ENCODE measurements around the gene NDUFS8.

The NDUFS8 gene

DNA sequence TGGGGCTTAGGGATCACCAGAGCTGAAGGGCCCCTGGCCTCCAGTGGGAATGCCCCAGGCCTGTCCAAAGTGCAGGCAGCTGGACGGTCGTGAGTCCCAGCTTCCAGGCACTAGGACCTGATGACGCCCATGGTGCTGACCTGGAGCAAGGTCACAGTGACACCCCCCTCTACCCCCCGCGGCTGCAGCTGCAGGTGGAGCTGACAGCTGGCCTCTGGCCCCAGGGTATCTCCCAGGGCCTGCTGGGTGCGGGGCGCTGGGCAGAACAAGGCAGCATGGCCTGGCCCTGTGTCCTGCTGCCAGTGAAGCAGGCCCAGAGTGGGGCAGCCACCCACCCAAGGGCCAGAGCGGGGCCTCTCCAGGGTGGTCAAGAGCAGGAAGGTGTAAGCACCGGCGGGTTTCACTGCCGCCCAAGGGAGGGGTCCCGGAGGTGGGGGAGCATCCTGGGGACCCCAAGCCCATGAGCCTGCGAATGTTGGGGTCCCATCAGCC is 7.8 kb downstream of the NDUFS8 start:
- no peak for DNase-seq

DNA sequence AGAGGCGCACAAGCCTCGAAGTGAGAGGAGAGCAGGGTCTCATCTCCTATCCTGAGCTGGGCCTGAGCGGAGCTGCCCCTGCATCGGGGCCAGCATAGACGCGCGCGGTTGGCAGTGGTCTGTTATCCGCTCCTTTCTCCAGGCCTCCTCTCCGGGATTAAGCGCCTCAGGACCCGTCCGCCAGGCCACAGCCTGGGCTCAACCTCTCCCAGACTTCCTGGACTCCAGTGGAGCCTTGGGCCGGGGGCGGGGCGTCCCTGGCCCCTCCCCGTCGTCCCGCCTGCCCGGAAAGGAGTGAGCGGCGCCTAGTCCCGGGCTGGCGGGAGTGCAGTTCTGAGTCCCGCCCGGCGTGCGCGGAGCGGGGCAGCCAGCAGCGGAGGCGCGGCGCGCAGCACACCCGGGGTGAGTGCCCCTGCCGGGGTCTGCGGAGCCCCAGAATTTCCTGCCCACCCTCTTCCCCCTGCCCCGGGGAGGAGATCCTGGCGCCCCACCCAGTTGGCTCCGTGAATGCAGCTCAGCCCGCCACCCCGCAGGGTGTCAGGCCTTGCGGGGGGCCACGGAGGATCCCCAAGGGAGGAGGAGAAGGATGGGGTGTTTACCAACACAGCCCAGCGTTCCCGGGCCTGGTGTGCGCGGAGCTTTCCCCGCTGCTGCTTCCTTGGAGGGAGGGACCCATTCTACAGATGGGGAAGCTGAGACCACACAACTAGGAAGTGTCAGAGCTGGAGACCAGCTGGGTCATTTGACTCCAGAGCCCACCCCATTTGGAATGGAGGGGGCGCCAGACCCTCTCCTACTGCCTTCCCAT is 8.4 kb downstream of the NDUFS8 start, which contains the start of gene TCIRG1:
Gene TCIRG1 (plus strand): TSS at position 308 of the 808 bp plus-strand sequence. CDS start 2,247 bp downstream, outside the sequence.
- DNase-seq, result no peak

DNA sequence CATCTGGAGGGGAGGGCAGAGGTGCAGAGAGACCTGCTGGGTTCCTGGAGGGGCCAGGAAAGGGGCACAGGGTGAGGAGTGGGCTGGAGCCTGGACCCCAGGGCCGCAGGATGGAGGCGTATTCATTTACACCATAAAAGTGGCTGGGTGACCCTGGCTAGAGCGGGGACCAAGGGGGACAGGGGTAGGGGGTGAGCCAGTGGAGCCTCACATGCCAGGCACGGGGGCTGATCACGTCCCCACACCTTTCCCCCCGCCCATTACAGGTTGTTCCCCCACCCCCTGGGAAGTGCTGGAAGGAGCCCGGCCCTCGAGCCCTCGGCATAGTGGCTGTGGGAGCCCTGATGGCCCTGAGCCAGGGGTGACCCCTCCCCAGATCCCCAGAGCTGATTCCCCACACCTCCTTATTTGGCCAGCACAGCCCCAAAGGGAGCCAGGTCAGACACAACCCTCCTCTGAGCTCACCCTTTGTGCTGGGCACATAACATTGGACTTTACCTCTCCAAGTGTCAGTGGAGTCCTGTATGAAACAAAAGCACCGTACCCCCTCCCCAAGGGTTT is 9.1 kb downstream of the NDUFS8 start:
- DNase-seq, result no peak

DNA sequence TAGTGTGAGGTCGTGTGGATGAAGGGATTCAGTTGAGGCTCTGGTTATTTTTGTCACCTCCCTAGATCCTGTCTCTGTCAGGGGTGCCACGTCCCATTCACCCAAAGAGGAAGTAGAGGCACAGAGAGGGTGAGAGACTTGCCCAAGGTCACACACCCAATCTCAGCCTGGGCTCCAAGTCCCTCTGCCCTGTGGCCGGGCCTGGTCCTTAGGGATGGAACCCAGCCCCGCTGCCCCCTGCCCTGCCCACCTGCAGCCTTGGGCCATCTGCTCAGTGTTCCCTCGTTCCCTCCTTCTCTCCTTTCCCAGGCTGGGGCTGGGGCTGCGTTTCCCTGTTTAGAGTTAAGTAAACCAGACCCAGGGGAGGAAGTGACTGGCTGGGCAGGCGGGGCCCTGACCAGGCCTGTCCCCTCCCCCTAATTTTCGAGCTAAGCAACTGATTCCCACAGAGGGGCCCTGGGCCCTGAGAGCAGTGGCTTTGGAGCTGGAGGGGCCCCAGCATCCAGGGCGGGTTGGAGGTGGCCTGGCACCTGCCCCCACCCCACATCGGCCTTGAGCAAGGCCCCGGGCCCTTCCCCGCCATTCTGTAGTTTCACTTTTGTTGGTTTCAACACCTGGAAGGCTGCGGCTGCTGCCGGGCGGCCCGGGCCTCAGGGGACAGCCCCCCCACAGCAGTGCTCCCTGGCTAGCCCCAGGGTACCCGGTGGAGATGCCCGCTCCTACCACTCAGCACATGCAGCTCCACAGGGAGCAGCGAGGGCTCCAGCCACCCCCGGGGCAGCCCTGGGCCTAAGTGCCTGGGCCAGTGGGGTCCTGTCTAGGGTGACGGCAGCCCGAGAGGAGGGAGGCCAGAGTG is 9.8 kb downstream of the NDUFS8 start:
- no peak for DNase-seq

DNA sequence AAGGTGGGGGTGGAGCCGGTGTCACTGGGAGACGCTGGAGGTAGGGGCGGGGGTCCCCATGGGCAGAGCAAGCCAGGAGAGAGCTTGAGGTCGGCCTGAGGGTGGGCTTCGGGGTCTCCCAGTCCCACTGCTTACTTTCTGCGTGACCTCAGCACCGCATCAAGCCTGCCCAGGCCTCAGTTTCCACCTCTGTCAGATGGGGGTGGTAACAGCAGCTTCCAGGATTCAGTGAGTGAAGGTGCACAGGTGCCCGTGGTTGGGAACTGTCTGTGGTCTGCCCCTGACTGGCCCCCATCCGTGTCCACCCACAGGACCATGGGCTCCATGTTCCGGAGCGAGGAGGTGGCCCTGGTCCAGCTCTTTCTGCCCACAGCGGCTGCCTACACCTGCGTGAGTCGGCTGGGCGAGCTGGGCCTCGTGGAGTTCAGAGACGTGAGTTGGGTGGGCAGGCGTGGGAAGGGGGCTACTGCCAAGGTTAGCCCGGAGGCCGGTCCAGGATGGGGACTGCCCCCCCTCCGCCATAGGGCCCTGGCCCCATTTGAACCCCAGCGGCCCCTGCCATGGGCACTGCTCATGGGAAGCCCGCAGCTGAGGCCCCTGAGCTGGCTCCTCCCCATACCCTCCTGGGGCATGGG is 10.6 kb downstream of the NDUFS8 start:
- DNase-seq, result no peak

DNA sequence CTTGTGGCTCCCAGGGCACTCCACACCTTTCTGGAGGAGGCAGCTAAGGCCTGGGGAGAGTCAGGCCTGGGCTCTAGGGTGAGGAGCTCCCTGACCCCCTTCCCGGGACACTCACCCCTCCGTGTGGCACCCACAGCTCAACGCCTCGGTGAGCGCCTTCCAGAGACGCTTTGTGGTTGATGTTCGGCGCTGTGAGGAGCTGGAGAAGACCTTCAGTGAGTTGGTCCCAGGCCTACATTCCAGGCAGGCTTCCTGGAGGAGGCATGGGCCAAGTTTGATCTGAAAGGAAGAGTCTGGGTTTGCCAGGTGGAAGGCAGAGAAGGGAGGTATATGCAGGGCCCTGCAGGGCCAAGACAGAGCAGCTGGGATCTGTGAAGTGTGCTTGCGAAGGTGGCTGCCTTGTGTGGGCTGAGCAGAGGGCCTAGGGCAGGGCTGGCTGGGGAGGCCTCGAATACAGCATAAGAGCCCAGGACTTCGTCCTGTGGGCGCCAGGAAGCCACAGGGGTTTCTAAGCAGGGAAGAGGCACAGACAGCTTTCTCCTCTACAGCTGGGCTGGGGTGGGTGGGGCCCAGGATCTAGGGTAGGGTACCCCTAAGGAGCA is 11.2 kb downstream of the NDUFS8 start:
- no peak for DNase-seq

DNA sequence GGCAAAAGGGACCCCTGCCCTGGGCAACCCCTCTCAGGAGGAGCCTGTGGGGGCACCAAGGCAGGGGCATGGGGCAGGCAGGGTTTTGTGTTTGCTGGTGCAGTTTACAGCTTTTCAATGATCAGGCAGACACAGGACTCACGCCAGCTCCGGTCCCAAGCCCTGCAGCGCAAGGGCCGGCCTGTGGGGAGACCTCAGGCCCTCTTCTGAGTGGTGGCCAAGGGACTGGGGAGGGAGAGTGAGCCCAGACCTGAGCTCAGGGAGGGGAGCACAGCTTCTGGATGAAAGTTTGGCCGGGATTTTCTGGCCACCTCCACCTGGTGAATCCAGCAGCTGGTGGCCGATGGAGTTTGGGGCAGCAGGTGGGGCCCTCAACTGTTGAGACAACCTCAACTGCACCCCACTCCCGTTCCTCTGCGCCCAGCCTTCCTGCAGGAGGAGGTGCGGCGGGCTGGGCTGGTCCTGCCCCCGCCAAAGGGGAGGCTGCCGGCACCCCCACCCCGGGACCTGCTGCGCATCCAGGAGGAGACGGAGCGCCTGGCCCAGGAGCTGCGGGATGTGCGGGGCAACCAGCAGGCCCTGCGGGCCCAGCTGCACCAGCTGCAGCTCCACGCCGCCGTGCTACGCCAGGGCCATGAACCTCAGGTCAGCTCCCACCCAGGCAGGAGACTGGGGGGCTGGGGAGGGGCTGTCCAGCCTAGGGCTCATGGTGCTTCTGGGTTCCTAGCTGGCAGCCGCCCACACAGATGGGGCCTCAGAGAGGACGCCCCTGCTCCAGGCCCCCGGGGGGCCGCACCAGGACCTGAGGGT is 11.9 kb downstream of the NDUFS8 start:
- DNase-seq, result no peak

DNA sequence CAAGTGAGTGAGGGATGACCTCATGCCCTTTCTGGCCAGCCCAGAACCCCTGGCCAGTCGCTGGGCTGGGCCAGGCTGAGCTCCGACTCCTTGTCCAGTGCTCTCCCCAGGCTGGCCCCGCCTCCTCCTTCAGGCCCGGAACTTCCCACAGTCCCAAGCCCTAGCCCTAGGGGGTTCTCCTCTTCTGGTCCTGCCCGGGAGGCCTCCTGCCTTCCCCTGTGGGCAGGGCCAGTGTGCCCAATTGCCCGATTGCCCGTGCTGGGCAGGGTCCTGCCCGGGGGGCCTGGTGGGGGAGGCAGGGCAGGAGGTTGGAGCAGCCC is 12.5 kb downstream of the NDUFS8 start:
- no peak for DNase-seq

DNA sequence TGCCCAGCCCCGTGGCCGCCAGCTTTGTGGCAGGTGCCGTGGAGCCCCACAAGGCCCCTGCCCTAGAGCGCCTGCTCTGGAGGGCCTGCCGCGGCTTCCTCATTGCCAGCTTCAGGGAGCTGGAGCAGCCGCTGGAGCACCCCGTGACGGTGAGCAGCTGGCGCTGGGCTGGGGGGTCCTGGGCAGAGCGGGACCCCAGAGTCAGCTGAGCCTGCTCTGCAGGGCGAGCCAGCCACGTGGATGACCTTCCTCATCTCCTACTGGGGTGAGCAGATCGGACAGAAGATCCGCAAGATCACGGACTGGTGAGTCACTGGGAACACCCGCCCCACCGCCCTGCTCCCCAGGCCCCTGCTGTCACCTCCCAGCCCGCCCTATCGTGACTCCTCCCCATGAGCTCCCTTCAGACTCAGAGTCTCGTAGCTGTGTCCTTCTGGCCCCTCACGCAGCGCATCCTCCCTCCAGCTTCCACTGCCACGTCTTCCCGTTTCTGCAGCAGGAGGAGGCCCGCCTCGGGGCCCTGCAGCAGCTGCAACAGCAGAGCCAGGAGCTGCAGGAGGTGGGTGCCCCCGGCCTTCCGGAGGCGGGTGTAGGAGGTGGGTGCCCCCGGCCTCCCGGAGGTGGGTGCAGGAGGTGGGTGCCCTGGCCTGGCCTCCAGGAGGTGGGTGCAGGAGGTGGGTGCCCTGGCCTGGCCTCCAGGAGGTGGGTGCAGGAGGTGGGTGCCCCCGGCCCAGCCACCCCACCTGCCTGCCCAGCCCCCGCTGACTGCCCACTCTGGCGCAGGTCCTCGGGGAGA is 13.1 kb downstream of the NDUFS8 start:
- DNase-seq, result no peak

DNA sequence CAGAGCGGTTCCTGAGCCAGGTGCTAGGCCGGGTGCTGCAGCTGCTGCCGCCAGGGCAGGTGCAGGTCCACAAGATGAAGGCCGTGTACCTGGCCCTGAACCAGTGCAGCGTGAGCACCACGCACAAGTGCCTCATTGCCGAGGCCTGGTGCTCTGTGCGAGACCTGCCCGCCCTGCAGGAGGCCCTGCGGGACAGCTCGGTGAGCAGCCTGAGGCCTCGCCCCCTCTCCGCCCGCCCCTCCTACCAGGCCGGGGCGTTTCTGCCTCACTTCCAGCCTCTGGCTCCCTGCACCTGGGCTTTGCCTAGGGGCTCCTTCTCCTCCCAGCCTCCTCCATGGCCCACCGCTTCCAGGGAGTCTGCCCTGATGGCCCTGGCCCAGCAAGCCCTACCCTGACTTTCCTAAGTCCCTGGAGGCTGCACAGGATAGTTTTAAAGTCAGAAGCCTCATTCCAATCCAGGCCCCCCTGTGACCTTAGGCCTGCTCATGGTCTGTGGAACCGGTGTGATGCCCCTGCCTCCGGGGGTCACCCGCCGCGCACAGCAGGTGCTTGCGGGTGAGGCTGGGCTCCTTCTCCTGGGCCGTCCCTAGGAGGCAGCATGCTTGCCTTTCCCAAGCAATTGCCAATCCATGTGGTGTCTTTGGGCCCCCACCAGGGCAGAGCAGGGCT is 13.8 kb downstream of the NDUFS8 start:
- DNase-seq, result no peak

DNA sequence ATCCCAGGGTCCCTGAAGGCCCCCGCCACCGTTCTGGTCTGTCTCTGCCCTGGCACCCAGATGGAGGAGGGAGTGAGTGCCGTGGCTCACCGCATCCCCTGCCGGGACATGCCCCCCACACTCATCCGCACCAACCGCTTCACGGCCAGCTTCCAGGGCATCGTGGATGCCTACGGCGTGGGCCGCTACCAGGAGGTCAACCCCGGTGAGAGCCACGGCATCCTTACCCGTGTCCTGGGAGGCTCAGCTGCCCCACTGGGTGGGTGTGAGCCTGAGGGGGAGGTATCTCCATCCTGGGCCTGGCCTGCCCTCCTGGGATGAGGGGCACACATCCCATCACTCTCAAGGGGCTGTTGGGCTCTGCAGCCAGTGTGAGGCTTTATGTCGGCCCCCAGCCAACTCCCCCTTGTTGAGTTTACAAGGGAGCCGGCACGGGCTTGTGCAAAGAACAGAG is 14.4 kb downstream of the NDUFS8 start:
- no peak for DNase-seq

DNA sequence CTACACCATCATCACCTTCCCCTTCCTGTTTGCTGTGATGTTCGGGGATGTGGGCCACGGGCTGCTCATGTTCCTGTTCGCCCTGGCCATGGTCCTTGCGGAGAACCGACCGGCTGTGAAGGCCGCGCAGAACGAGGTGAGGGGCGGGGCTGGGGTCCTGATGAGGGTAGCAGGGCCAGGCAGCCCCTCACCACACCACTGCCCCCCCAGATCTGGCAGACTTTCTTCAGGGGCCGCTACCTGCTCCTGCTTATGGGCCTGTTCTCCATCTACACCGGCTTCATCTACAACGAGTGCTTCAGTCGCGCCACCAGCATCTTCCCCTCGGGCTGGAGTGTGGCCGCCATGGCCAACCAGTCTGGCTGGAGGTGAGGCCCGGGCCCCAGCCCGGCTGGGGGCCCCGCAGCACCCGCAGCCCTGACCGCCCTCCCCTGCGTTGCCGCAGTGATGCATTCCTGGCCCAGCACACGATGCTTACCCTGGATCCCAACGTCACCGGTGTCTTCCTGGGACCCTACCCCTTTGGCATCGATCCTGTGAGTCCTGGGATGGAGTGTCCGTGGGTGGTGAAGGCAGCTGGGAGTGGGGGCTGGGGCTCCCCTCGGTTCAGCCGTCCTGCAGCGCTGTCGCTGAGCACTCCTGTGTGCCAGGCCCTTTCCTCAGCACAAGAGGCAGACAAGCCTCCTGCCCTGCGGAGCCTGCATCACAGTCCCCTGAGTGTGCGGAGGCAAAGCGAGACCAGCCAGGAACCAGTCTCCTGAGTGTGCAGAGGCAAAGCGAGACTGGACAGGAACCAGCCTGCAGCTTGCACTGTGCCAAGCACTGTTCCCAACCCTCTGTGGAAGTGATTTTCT is 17.2 kb downstream of the NDUFS8 start:
- DNase-seq, result no peak

DNA sequence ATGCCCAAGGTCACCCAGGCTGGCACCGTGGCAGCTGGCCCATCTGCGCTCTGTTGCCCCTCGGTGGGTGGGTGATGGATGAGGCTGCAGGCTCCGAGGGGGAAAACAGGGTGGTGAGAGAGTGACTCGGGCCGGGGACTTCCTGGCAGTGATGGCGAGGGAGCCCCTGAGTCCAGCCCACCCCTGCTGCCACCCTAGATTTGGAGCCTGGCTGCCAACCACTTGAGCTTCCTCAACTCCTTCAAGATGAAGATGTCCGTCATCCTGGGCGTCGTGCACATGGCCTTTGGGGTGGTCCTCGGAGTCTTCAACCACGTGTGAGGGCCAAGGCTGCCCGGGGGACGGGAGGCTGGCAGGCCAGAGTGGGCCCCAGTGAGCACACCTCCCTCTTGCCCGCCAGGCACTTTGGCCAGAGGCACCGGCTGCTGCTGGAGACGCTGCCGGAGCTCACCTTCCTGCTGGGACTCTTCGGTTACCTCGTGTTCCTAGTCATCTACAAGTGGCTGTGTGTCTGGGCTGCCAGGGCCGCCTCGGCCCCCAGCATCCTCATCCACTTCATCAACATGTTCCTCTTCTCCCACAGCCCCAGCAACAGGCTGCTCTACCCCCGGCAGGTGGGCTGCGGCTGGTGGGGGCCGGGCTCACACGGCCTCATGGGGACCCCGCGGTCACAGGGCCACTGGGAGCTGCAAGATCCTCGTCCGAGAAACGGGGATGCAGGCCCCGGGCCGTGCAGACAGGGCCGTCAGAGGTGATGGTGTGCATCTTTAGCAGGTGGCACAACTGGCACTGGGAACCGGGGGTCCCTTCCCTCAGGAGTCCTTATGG is 18.4 kb downstream of the NDUFS8 start:
- no peak for DNase-seq

DNA sequence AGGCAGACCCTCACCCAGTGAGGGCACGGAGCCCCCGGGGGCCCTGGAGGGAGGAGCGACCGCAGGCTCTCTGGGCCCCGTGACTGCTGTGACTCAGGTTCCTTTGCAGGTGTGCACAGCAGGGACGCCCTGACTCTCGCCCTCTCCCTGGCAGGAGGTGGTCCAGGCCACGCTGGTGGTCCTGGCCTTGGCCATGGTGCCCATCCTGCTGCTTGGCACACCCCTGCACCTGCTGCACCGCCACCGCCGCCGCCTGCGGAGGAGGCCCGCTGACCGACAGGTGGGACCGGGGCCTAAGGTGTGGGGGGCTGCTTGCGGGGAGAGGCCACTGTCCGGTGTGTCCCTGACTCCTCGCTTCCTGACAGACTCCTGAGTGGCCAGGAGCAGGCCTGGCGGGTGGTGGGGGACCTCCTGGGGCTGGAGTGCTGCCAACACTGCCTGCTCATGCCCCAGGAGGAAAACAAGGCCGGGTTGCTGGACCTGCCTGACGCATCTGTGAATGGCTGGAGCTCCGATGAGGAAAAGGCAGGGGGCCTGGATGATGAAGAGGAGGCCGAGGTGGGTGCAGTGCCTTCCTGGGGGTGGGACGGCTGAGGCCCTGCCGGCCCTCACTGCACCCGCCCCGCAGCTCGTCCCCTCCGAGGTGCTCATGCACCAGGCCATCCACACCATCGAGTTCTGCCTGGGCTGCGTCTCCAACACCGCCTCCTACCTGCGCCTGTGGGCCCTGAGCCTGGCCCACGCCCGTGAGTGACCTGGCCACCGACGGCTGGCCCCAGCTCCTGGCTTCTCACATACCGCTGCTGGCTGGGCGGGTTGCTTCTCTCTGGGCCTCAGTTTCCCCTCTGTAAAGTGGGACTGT is 19.3 kb downstream of the NDUFS8 start:
- no peak for DNase-seq

DNA sequence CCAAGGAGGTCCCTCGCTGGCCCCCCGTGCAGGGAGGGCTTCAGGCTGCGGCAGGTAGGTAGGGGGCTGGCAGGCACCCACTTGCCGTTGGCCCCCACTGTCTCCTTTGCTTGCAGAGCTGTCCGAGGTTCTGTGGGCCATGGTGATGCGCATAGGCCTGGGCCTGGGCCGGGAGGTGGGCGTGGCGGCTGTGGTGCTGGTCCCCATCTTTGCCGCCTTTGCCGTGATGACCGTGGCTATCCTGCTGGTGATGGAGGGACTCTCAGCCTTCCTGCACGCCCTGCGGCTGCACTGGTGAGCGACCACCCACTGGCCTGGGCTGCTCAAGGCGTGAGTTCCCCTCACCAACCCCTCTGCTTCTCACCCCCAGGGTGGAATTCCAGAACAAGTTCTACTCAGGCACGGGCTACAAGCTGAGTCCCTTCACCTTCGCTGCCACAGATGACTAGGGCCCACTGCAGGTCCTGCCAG is 19.9 kb downstream of the NDUFS8 start:
- no peak for DNase-seq

DNA sequence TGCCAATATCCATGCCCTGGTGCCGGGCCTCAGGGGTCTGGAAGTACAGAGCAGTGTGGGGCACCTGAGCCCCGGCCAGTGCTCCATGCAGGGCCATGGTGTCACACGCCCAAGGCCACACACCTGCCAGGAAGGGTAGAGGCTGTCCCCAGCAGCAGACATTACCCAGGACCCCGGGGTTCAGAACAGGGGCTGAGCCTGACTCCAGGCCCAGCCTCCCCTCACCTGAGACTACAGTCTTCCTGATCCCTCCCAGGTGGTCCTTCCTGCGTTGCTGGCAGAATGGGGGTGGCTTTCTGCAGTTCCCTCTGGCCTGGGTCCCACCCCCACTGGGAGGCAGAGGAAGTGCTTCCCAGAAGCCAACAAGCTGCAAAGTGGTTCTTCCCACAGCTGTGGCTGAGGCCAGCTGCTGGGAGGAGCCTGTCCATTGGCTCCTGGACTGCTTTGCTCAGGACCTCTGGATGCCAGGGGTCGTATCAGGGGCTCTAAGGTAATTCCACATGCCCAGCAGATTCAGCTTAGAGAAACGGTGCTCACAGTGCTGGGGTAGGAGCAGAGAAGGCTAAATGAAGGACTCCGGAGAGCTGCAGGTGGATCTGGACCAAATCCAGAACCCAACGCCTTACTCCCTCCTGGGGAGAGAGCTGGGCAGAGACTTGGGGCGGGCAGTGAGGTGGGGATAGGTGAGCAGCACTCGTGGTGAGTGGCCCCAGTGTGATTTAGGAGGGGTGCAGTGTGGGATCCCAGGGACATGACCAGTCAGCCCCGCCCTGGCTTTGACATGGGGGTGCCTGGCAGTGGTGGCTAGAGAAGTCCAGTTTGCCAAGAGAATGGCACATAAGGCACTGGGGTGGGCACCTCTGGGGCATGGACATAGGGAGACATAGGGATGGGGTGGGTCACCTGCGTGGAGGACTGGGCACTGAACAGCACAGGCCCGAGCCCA is 21.0 kb downstream of the NDUFS8 start:
- no peak for DNase-seq
